Tibial nerve (tissue), 4 donors: Measurements from ENCODE around the gene ATXN2L. TPM values are rescaled to one million over a fixed set of nuclear protein-coding genes. Genes with fewer than 3 reads are reported as not detected.

Experiments
- DNase-seq, 2 donors: peaks; one replicate each; pipeline ENCODE4 v3.0.0-alpha.2; 2019; ENCODE audit warnings: low spot score in 2 of 2
- H3K27ac ChIP-seq, 4 donors: fragments of 200-600 bp; sonication (generic) in 3 of 4; one replicate each; pipeline ENCODE4 v1.5.1; 2017 to 2019; ENCODE audit warnings: mild to moderate bottlenecking in 1 of 4
- H3K27me3 ChIP-seq, 2 donors: fragments of 200-600 bp; sonication (generic) in 1 of 2; one replicate each; pipeline versions ENCODE4 v1.5.1 to v1.6.0; 2017 to 2019
- H3K36me3 ChIP-seq, 3 donors: fragments of 200-600 bp; sonication (generic); one replicate each; pipeline ENCODE4 v1.5.1; 2018 to 2019
- H3K4me1 ChIP-seq, 4 donors: fragments of 200-600 bp; sonication (generic) in 3 of 4; one replicate each; pipeline ENCODE4 v1.5.1; 2017 to 2019
- H3K4me3 ChIP-seq, 4 donors: fragments of 200-600 bp; sonication (generic) in 3 of 4; one replicate each; pipeline ENCODE4 v1.5.1; 2017 to 2019; ENCODE audit warnings: mild to moderate bottlenecking in 1 of 4, moderate library complexity in 1 of 4
- H3K9me3 ChIP-seq, 4 donors: fragments of 200-600 bp; sonication (generic) in 3 of 4; one replicate each; pipeline ENCODE4 v1.5.1; 2017 to 2019
- EP300 ChIP-seq, 2 donors: sonication (generic); formaldehyde crosslinking; IDR thresholded peaks; one replicate each; pipeline ENCODE4 v1.6.1; 2017; ENCODE audit warnings: antibody characterized with exemption in 2 of 2, mild to moderate bottlenecking in 1 of 2
- POLR2A ChIP-seq, 2 donors: fragments of 450-650 bp; IDR thresholded peaks; one replicate each; pipeline ENCODE4 v1.6.1; 2017; ENCODE audit warnings: antibody characterized with exemption in 2 of 2, mild to moderate bottlenecking in 2 of 2, moderate library complexity in 2 of 2
- WGBS, 2 donors: methylation state at CpG; one replicate each; pipeline ENCODE4 v1.1.5; 2018; 5-methylcytosine and 5-hydroxymethylcytosine counted together
- total RNA-seq, 4 donors: library from RNA; depleted of rRNA; stranded (reverse); fragments of >200 nt; gene quantifications; one replicate each; pipeline ENCODE4 v1.1.0, GENCODE V29; 2016
- TF ChIP-seq, protein P1 (sequence below), 5 experiments: fragments of 200-600 bp in 3 of 5; fragments of 450-650 bp in 2 of 5; sonication (generic) in 3 of 5; IDR thresholded peaks; one replicate each; pipeline ENCODE4 v1.5.1; 2016 to 2019; ENCODE audit warnings: antibody characterized with exemption in 5 of 5, mild to moderate bottlenecking in 3 of 5, moderate library complexity in 2 of 5

Gene ATXN2L
- total RNA-seq, 4 donors from 2014 or later = 57.6 to 121 (median 87.7) TPM

GRCh38 chr16:28835864-28836760 is 13.3 kb downstream of the ATXN2L start:
- Histone ChIP-seq H3K27me3 (no peaks in the 10 kb centered on the region), H3K4me1 (no peaks in the 10 kb centered on the region), H3K4me3 (no peak overlapping the region), H3K9me3 (no peaks in the 10 kb centered on the region), H3K27ac (no peak overlapping the region), H3K36me3 (peaks cover 14 to 77% (median 56%) of the 10 kb centered on the region in 3 donors)
- TF ChIP-seq EP300 (IDR thresholded peaks at IDR 0.05) (no peak), POLR2A (IDR thresholded peaks at IDR 0.05) (no peak)
- TF ChIP-seq, protein P1, sequence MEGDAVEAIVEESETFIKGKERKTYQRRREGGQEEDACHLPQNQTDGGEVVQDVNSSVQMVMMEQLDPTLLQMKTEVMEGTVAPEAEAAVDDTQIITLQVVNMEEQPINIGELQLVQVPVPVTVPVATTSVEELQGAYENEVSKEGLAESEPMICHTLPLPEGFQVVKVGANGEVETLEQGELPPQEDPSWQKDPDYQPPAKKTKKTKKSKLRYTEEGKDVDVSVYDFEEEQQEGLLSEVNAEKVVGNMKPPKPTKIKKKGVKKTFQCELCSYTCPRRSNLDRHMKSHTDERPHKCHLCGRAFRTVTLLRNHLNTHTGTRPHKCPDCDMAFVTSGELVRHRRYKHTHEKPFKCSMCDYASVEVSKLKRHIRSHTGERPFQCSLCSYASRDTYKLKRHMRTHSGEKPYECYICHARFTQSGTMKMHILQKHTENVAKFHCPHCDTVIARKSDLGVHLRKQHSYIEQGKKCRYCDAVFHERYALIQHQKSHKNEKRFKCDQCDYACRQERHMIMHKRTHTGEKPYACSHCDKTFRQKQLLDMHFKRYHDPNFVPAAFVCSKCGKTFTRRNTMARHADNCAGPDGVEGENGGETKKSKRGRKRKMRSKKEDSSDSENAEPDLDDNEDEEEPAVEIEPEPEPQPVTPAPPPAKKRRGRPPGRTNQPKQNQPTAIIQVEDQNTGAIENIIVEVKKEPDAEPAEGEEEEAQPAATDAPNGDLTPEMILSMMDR (IDR thresholded peaks at IDR 0.05) = no peak
- no peak for DNase-seq
- 90 to 93% methylated on average over 20 to 23 of the region's 25 CpGs for WGBS, 2 donors

GRCh38 chr16:28836761-28837064 is 13.9 kb downstream of the ATXN2L start:
- H3K27me3 ChIP-seq = no peaks in the 10 kb centered on the region
- TF ChIP-seq EP300 (IDR thresholded peaks at IDR 0.05) (no peak), POLR2A (IDR thresholded peaks at IDR 0.05) (no peak)
- TF ChIP-seq, protein P1 (IDR thresholded peaks at IDR 0.05) = no peak
- H3K4me1 ChIP-seq = no peaks in the 10 kb centered on the region
- 78 to 83% methylated on average over 8 of the region's 8 CpGs for WGBS, 2 donors
- no peak overlapping the region for H3K4me3 ChIP-seq
- H3K27ac ChIP-seq = no peak overlapping the region
- H3K9me3 ChIP-seq = no peaks in the 10 kb centered on the region
- no peak for DNase-seq
- peaks cover 14 to 77% (median 52%) of the 10 kb centered on the region in 3 donors for H3K36me3 ChIP-seq

- TF ChIP-seq POLR2A (IDR thresholded peaks at IDR 0.05) = no peak
- no peak for TF ChIP-seq EP300 (IDR thresholded peaks at IDR 0.05)
- TF ChIP-seq, protein P1 (IDR thresholded peaks at IDR 0.05) = no peak
- Histone ChIP-seq H3K36me3 (peaks cover 10 to 77% (median 52%) of the 10 kb centered on the region in 3 donors), H3K4me3 (no peak overlapping the region), H3K4me1 (no peaks in the 10 kb centered on the region), H3K9me3 (no peaks in the 10 kb centered on the region), H3K27ac (no peak overlapping the region), H3K27me3 (no peaks in the 10 kb centered on the region)
- DNase-seq = no peak
- WGBS, 2 donors = 90 to 92% methylated on average over 7 of the region's 7 CpGs
Measured at GRCh38 chr16:28837672-28838557, 15.1 kb downstream of the ATXN2L start.

DNA sequence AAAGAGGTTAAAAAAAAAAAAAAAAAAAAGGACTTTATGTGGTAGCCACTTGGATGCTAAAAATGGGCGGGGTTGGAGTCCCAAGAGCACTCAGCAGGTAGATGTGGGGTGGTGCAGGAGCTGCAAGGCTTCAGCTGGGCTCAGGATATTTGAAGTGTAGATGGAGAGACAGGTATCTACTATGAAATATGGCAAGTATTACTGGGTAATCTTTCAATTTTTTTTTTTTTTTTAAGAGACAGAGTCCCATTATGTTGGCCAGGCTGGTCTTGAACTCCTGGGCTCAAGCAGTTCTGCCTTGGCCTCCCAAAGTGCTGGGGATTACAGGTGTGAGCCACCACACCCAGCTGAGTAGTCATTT is 15.7 kb downstream of the ATXN2L start:
- WGBS, 2 donors = 96 to 97% methylated on average over 1 of the region's 1 CpG

More for the DNA sequence above, 15.7 kb downstream of the ATXN2L start:
- Histone ChIP-seq H3K4me3 (no peak overlapping the region), H3K27ac (no peak overlapping the region), H3K27me3 (no peaks in the 10 kb centered on the region), H3K4me1 (no peaks in the 10 kb centered on the region), H3K36me3 (peaks cover 10 to 77% (median 50%) of the 10 kb centered on the region in 3 donors), H3K9me3 (no peaks in the 10 kb centered on the region)
- no peak for DNase-seq
- TF ChIP-seq, protein P1 (IDR thresholded peaks at IDR 0.05) = no peak
- TF ChIP-seq EP300 (IDR thresholded peaks at IDR 0.05) (no peak), POLR2A (IDR thresholded peaks at IDR 0.05) (no peak)
